ENCODE results near the gene GPR63. TPM values are rescaled to one million over a fixed set of nuclear protein-coding genes. Genes with fewer than 3 reads are reported as not detected.

GPR63 gene
- total RNA-seq, 4 donors from 2014 or later = 0.38 to 4.1 (median 0.80) TPM

DNA sequence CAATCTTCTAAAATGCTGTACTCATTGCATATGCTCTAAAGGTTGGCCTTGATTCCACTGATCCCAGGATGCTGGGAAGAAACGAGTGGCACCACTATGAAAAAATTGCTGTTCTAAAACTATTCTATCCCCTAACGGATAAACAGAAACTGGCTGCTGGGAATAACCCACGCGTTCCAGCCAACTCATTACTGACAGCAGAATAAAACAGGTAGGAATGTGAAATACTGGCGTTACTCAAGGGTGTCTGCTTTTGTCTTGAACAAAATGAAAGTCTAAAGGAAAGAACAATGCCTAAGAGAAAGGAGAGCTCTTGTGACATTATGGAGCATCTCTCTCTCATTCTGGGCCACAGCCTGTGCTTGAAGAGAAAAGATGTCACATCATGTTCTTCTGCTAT is 26.1 kb downstream of the GPR63 start:
- Histone ChIP-seq H3K36me3 (no peaks in the 10 kb centered on the region), H3K4me1 (no peaks in the 10 kb centered on the region), H3K4me3 (no peak overlapping the region), H3K27me3 (no peaks in the 10 kb centered on the region), H3K9me3 (no peaks in the 10 kb centered on the region), H3K27ac (no peak overlapping the region)
- TF ChIP-seq CTCF (IDR thresholded peaks at IDR 0.05) = no peak
- TF ChIP-seq POLR2A (IDR thresholded peaks at IDR 0.05) = no peak
- no peak for DNase-seq

GRCh38 chr6:96809119-96809518 is 28.2 kb downstream of the GPR63 start:
- Histone ChIP-seq H3K9me3 (no peaks in the 10 kb centered on the region), H3K27ac (no peak overlapping the region), H3K36me3 (no peaks in the 10 kb centered on the region), H3K4me3 (no peak overlapping the region), H3K4me1 (no peaks in the 10 kb centered on the region), H3K27me3 (no peaks in the 10 kb centered on the region)
- TF ChIP-seq CTCF (IDR thresholded peaks at IDR 0.05) (no peak), POLR2A (IDR thresholded peaks at IDR 0.05) (no peak)
- DNase-seq = no peak

DNA sequence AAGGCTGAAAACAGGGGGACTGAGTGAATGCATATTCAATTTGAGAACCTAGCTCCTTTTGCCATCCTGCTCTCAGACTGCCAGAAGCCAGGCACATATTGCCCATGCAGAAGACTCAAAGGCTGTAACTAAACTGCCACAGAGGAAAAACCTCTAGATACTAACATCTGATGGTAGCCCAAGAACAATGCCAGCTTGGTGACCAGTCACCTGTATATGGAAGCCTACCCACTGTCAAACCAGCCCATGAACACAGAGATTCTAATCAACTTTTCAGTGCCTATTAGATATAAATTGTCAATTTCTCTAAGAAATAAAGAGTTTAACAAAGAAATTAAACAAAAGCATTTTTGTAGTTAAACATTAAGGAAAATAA is 34.2 kb downstream of the GPR63 start:
- TF ChIP-seq POLR2A (IDR thresholded peaks at IDR 0.05) (no peak), CTCF (IDR thresholded peaks at IDR 0.05) (no peak)
- Histone ChIP-seq H3K36me3 (no peaks in the 10 kb centered on the region), H3K4me1 (no peaks in the 10 kb centered on the region), H3K27ac (no peak overlapping the region), H3K27me3 (no peaks in the 10 kb centered on the region), H3K4me3 (no peak overlapping the region), H3K9me3 (no peaks in the 10 kb centered on the region)
- no peak for DNase-seq

DNA sequence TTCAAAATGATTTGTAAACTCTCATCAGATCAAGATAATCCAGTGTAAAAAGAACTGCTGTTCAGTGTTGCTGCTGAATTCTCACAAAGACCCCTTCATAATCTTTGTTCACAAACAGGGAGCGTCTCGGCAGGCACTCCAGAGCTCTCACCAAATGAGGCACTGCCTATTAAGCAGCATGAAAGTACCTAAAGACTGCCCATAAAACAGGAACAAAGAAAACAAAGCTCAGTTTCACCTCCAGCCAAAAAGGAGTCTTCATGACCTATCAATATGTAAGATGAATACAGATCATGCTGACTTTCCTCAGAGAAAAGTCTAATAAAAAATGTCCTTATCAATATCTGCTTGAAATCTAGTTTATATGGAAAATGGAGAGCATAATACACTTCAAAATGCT is 41.8 kb downstream of the GPR63 start:
- Histone ChIP-seq H3K4me1 (no peaks in the 10 kb centered on the region), H3K4me3 (no peak overlapping the region), H3K36me3 (no peaks in the 10 kb centered on the region), H3K9me3 (no peaks in the 10 kb centered on the region), H3K27me3 (no peaks in the 10 kb centered on the region), H3K27ac (no peak overlapping the region)
- TF ChIP-seq CTCF (IDR thresholded peaks at IDR 0.05) (no peak), POLR2A (IDR thresholded peaks at IDR 0.05) (no peak)
- DNase-seq = no peak

- H3K36me3 ChIP-seq = no peaks in the 10 kb centered on the region
- no peaks in the 10 kb centered on the region for H3K27me3 ChIP-seq
- no peaks in the 10 kb centered on the region for H3K9me3 ChIP-seq
- no peak overlapping the region for H3K27ac ChIP-seq
- H3K4me1 ChIP-seq = no peaks in the 10 kb centered on the region
- DNase-seq = no peak
- TF ChIP-seq CTCF (IDR thresholded peaks at IDR 0.05) (no peak), POLR2A (IDR thresholded peaks at IDR 0.05) (no peak)
- no peak overlapping the region for H3K4me3 ChIP-seq
These were observed 42.3 kb downstream of the GPR63 start for GRCh38 chr6:96794980-96795379.

- Histone ChIP-seq H3K9me3 (no peaks in the 10 kb centered on the region), H3K27ac (no peak overlapping the region), H3K4me3 (no peak overlapping the region), H3K4me1 (no peaks in the 10 kb centered on the region), H3K36me3 (no peaks in the 10 kb centered on the region), H3K27me3 (no peaks in the 10 kb centered on the region)
- TF ChIP-seq CTCF (IDR thresholded peaks at IDR 0.05) (no peak), POLR2A (IDR thresholded peaks at IDR 0.05) (no peak)
- DNase-seq = no peak
These were observed 44.6 kb downstream of the GPR63 start for GRCh38 chr6:96792561-96793190.
